CD4-positive, CD25-positive, alpha-beta regulatory T cell (primary cell): ENCODE data around the gene TACO1. TPM values are rescaled to one million over a fixed set of nuclear protein-coding genes. Genes with fewer than 3 reads are reported as not detected.

Experiments used
- ATAC-seq, 2 donors: fragments of 150-1000 bp; cut with Tn5 transposase; one replicate each; pipeline ENCODE4 v1.10.0; 2021; ENCODE audit warnings: low read depth in 2 of 2, moderate number of reproducible peaks in 2 of 2, moderate library complexity in 1 of 2
- DNase-seq, 3 donors: peaks; one replicate each; pipeline versions ENCODE4 v3.0.0 to v3.0.0-alpha.2; 2012 to 2022; ENCODE audit warnings: mixed read lengths in 1 of 3
- H3K27ac ChIP-seq: one replicate; pipeline ENCODE4 v1.7.0; 2013; ENCODE audit warnings: mild to moderate bottlenecking, low read length; ENCODE audit not compliant: insufficient read depth, poor library complexity, severe bottlenecking
- H3K27me3 ChIP-seq: one replicate; pipeline ENCODE4 v1.7.0; 2013; ENCODE audit warnings: low read length; ENCODE audit not compliant: control insufficient read depth, insufficient read depth
- H3K36me3 ChIP-seq: one replicate; pipeline ENCODE4 v1.7.0; 2013; ENCODE audit warnings: mild to moderate bottlenecking, low read length, moderate library complexity; ENCODE audit not compliant: control insufficient read depth, insufficient read depth
- H3K4me1 ChIP-seq: 2 replicates; pipeline ENCODE4 v1.7.0; 2013; ENCODE audit warnings: mild to moderate bottlenecking, low read length; ENCODE audit not compliant: insufficient read depth, control insufficient read depth, poor library complexity, severe bottlenecking
- H3K4me3 ChIP-seq: one replicate; pipeline ENCODE4 v1.7.0; 2013; ENCODE audit warnings: low read depth, mild to moderate bottlenecking, low read length, moderate library complexity
- H3K9me3 ChIP-seq, 2 experiments: 1 replicate in 1 of 2; 2 replicates in 1 of 2; pipeline ENCODE4 v1.7.0; 2013; ENCODE audit warnings: low read length in 2 of 2, mild to moderate bottlenecking in 1 of 2, moderate library complexity in 1 of 2; ENCODE audit not compliant: control insufficient read depth in 2 of 2
- H3K27ac Mint-ChIP-seq, 3 donors: one replicate each; pipeline ENCODE4 v1.8.0; 2020 to 2022; ENCODE audit warnings: mild to moderate bottlenecking in 3 of 3, mixed read lengths in 3 of 3, moderate library complexity in 2 of 3
- H3K27me3 Mint-ChIP-seq: one replicate; pipeline ENCODE4 v1.8.0; 2022; ENCODE audit warnings: mild to moderate bottlenecking, mixed read lengths
- H3K36me3 Mint-ChIP-seq: one replicate; pipeline ENCODE4 v1.8.0; 2020; ENCODE audit warnings: mixed read lengths
- H3K4me1 Mint-ChIP-seq, 4 donors: one replicate each; pipeline ENCODE4 v1.8.0; 2020 to 2022; ENCODE audit warnings: mixed read lengths in 4 of 4, mild to moderate bottlenecking in 1 of 4
- H3K4me3 Mint-ChIP-seq, 4 donors: one replicate each; pipeline ENCODE4 v1.8.0; 2020 to 2022; ENCODE audit warnings: mild to moderate bottlenecking in 4 of 4, mixed read lengths in 4 of 4, moderate library complexity in 3 of 4
- H3K9me3 Mint-ChIP-seq, 7 donors: one replicate each; pipeline ENCODE4 v1.8.0; 2020 to 2022; ENCODE audit warnings: mixed read lengths in 7 of 7, mild to moderate bottlenecking in 3 of 7, moderate library complexity in 2 of 7
- polyA plus RNA-seq, 4 donors: library from polyadenylated mRNA; unstranded; fragments of 300-500 nt; fragmentation: Illumina TruSeq; gene quantifications; one replicate each; pipeline ENCODE4 v1.2.3, GENCODE V29; 2021
- total RNA-seq: library from RNA; stranded (reverse); gene quantifications from one replicate; pipeline ENCODE4 v1.2.3, GENCODE V29; 2022

TACO1 gene
- total and polyA plus RNA-seq, 5 donors from 2014 or later: 9.3 to 27.3 (median 21.5) TPM

DNA sequence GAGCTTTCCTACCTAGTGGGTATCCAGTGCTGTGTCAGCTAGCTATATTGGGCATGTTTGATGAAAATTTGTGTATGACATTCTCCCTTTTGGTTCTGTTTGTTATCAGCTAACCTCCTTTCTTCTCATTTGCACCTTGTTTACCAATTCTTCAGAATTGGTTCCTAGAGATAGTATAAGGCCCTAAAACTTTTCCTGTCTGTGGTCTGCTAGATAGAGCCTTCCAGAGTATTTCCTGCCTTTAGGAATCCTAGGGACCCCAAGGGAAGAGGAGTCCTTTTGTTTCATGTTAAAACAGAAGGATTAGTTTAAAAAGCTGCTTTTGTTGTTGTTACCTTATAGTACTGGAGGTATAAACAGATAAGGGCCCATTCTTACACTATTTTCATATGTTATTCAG, 33.0 kb downstream of the TACO1 start:
- Histone ChIP-seq H3K27ac (no peak overlapping the region), H3K36me3 (peaks cover 65% of the 10 kb centered on the region)

DNA sequence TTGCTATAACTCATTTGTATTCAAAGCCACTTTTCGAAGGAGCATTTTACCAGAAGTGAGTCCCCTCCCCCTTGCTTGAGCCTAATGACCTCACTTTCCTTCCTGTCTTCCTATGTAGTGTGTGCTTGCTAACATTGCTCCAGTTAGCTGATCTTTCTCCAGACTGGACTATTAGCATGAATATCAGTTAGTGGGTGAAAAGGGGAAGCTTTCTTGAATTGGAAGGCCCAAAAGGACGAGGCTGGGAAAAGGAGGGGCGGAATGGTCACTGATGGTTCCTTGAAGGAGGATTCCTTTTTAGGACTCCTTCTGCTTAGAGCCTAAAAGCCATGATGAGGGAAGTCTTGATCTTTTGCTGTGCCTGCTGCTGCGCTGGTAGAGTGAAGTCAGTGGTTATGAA, 33.5 kb downstream of the TACO1 start:
- Histone ChIP-seq H3K36me3 (peaks cover 65% of the 10 kb centered on the region), H3K27ac (no peak overlapping the region), H3K27me3 (no peaks in the 10 kb centered on the region), H3K4me3 (no peak overlapping the region), H3K9me3 (no peaks in the 10 kb centered on the region), H3K4me1 (no peaks in the 10 kb centered on the region)
- Mint-ChIP-seq H3K27me3 (no peaks in the 10 kb centered on the region), H3K4me3 (no peak overlapping the region), H3K27ac (peak overlapping the region in 1 of 3 donors; percentile 35), H3K4me1 (peaks cover 0 to 44% (median 26%) of the 10 kb centered on the region in 4 donors), H3K9me3 (no peaks in the 10 kb centered on the region), H3K36me3 (peaks cover 33% of the 10 kb centered on the region)
- ATAC-seq (no peak), DNase-seq (peak in 1 of 3 donors; percentile 16)

More for the DNA sequence above, 33.0 kb downstream of the TACO1 start:
- Mint-ChIP-seq H3K4me3 (no peak overlapping the region), H3K27me3 (no peaks in the 10 kb centered on the region), H3K9me3 (no peaks in the 10 kb centered on the region), H3K4me1 (peaks cover 0 to 42% (median 24%) of the 10 kb centered on the region in 4 donors), H3K27ac (peak overlapping the region in 1 of 3 donors; percentile 35), H3K36me3 (peaks cover 30% of the 10 kb centered on the region)
- Histone ChIP-seq H3K27me3 (no peaks in the 10 kb centered on the region), H3K9me3 (no peaks in the 10 kb centered on the region), H3K4me3 (no peak overlapping the region), H3K4me1 (no peaks in the 10 kb centered on the region)
- no peak for DNase-seq
- ATAC-seq: no peak

DNA sequence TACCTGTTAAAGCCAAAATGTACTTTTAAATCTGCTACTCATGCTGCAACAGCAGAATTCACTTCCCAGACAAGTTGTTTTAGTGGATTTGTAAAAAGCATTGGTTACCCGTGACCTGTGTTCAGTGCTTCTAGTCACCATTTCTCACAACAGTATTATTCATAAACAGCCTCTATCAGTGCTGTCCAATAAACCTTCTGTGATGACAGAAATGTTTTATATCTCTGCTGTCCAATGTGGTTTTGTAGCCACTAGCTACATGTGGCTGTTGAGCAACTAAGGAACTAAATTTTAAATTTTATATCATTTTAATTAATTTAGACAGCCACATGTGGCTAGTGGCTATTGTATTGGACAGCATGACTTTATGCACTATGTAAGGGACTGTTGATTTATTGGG, 34.1 kb downstream of the TACO1 start:
- no peak for DNase-seq
- H3K27me3 ChIP-seq: no peaks in the 10 kb centered on the region
- peaks cover 65% of the 10 kb centered on the region for H3K36me3 ChIP-seq
- peaks cover 35% of the 10 kb centered on the region for H3K36me3 Mint-ChIP-seq
- no peak overlapping the region for H3K4me3 ChIP-seq
- H3K27me3 Mint-ChIP-seq: no peaks in the 10 kb centered on the region
- H3K4me3 Mint-ChIP-seq: no peak overlapping the region
- H3K4me1 ChIP-seq: no peaks in the 10 kb centered on the region
- H3K27ac Mint-ChIP-seq: no peak overlapping the region
- H3K9me3 ChIP-seq: no peaks in the 10 kb centered on the region
- ATAC-seq: no peak
- no peaks in the 10 kb centered on the region for H3K9me3 Mint-ChIP-seq
- no peak overlapping the region for H3K27ac ChIP-seq
- peaks cover 0 to 40% (median 27%) of the 10 kb centered on the region in 4 donors for H3K4me1 Mint-ChIP-seq

- Histone ChIP-seq H3K36me3 (peaks cover 65% of the 10 kb centered on the region), H3K4me3 (no peak overlapping the region)
These were observed 34.6 kb downstream of the TACO1 start for GRCh38 chr17:63635290-63635689.

DNA sequence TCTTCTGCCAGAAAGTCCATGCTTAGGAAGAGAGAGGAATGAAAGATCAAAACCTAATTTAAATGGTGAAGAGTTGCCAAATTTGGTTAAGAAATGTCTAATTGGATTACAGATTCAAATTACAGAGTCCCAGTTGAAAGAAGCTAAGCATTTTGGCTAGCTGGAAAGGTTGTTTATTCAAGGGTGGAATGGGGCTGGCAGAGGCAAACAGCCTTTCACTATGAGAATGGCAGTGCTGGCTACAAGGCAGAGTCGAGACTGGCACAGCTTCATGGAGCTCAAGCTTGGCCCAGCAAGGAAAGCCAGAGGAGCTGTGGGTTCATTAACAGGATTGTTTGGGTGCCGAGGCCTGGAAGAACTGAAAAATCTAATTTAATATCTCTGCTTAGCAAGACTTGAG, 35.1 kb downstream of the TACO1 start:
- peaks cover 65% of the 10 kb centered on the region for H3K36me3 ChIP-seq
- H3K4me3 ChIP-seq: no peak overlapping the region

More at GRCh38 chr17:63635290-63635689, 34.6 kb downstream of the TACO1 start:
- DNase-seq (no peak), ATAC-seq (no peak)
- Histone ChIP-seq H3K9me3 (no peaks in the 10 kb centered on the region), H3K4me1 (no peaks in the 10 kb centered on the region), H3K27ac (no peak overlapping the region), H3K27me3 (no peaks in the 10 kb centered on the region)
- H3K9me3 Mint-ChIP-seq: no peaks in the 10 kb centered on the region
- no peak overlapping the region for H3K4me3 Mint-ChIP-seq
- H3K36me3 Mint-ChIP-seq: peaks cover 35% of the 10 kb centered on the region
- peak overlapping the region in 1 of 3 donors; percentile 44 for H3K27ac Mint-ChIP-seq
- peaks cover 0 to 39% (median 29%) of the 10 kb centered on the region in 4 donors for H3K4me1 Mint-ChIP-seq
- no peaks in the 10 kb centered on the region for H3K27me3 Mint-ChIP-seq

DNA sequence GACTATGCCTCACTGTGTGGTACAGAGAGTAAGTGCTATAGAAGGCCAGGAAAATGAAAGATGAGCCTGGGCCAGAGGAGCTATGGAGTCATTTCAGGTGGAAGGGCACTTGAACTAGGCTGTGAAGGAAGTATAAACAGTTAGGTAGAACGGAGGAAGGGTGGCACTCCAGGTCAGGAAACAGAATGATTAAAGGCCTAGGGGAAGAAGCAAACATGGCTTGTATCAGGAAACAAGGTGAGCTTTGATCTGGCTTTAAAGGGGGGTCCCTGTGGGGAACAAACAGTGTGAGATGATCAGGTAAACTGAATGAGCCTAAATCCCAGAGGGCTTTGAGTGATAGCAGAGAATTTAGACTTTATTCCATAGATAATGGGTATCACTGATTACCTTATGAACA, 38.4 kb downstream of the TACO1 start:
- Mint-ChIP-seq H3K9me3 (no peaks in the 10 kb centered on the region), H3K4me3 (no peak overlapping the region), H3K27ac (peak overlapping the region in 2 of 3 donors; percentile 75 to 86), H3K36me3 (peaks cover 31% of the 10 kb centered on the region), H3K4me1 (peaks cover 3 to 25% (median 15%) of the 10 kb centered on the region in 4 donors), H3K27me3 (no peaks in the 10 kb centered on the region)
- peaks cover 44% of the 10 kb centered on the region for H3K36me3 ChIP-seq
- no peak overlapping the region for H3K27ac ChIP-seq
- no peaks in the 10 kb centered on the region for H3K27me3 ChIP-seq
- no peak overlapping the region for H3K4me3 ChIP-seq
- peak in 1 of 3 donors; percentile 15 for DNase-seq
- ATAC-seq: no peak
- H3K4me1 ChIP-seq: no peaks in the 10 kb centered on the region
- H3K9me3 ChIP-seq: no peaks in the 10 kb centered on the region

More for the DNA sequence above, 35.1 kb downstream of the TACO1 start:
- Histone ChIP-seq H3K27ac (no peak overlapping the region), H3K27me3 (no peaks in the 10 kb centered on the region), H3K4me1 (no peaks in the 10 kb centered on the region), H3K9me3 (no peaks in the 10 kb centered on the region)
- Mint-ChIP-seq H3K36me3 (peaks cover 38% of the 10 kb centered on the region), H3K4me3 (no peak overlapping the region), H3K9me3 (no peaks in the 10 kb centered on the region), H3K4me1 (peaks cover 0 to 37% (median 27%) of the 10 kb centered on the region in 4 donors), H3K27me3 (no peaks in the 10 kb centered on the region), H3K27ac (peak overlapping the region in 1 of 3 donors; percentile 75)
- ATAC-seq (no peak), DNase-seq (no peak)

DNA sequence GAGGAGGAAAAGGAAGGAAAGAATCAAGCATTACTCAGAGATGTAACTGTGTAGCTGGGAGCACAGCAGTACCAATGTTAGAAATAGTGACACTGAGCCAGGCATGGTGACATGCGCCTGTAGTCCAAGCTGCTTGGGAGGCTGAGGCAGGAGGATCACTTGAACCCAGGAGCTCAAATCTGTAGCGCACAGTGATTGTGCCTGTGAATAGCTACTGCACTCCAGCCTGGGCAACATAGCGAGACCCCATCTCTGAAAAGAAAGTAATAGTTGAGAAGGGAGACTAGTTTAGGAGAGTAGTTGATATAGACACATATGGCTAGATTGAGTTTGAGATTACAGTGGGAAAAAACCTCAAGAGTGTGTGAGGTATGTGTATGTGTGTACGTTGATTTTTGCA, 39.3 kb downstream of the TACO1 start:
- Mint-ChIP-seq H3K9me3 (no peaks in the 10 kb centered on the region), H3K27me3 (no peaks in the 10 kb centered on the region), H3K4me3 (no peak overlapping the region), H3K27ac (peak overlapping the region in 2 of 3 donors; percentile 14 to 86), H3K36me3 (peaks cover 26% of the 10 kb centered on the region), H3K4me1 (peaks cover 8 to 27% (median 14%) of the 10 kb centered on the region in 4 donors)
- Histone ChIP-seq H3K27ac (no peak overlapping the region), H3K4me1 (no peaks in the 10 kb centered on the region), H3K36me3 (peaks cover 35% of the 10 kb centered on the region), H3K27me3 (no peaks in the 10 kb centered on the region), H3K9me3 (no peaks in the 10 kb centered on the region), H3K4me3 (no peak overlapping the region)
- ATAC-seq: no peak
- DNase-seq: no peak

- no peaks in the 10 kb centered on the region for H3K9me3 Mint-ChIP-seq
- Histone ChIP-seq H3K9me3 (no peaks in the 10 kb centered on the region), H3K36me3 (peaks cover 33% of the 10 kb centered on the region), H3K27me3 (no peaks in the 10 kb centered on the region), H3K27ac (no peak overlapping the region), H3K4me3 (no peak overlapping the region), H3K4me1 (no peaks in the 10 kb centered on the region)
- peak overlapping the region in 2 of 3 donors; percentile 62 to 68 for H3K27ac Mint-ChIP-seq
- ATAC-seq (no peak), DNase-seq (no peak)
- H3K4me3 Mint-ChIP-seq: no peak overlapping the region
- peaks cover 12 to 40% (median 20%) of the 10 kb centered on the region in 4 donors for H3K4me1 Mint-ChIP-seq
- no peaks in the 10 kb centered on the region for H3K27me3 Mint-ChIP-seq
- H3K36me3 Mint-ChIP-seq: peaks cover 28% of the 10 kb centered on the region
These were observed 41.2 kb downstream of the TACO1 start for GRCh38 chr17:63641692-63642448.
